Breast epithelium (tissue), 4 donors: ENCODE measurements around the gene NEUROD1. TPM values are rescaled to one million over a fixed set of nuclear protein-coding genes. Genes with fewer than 3 reads are reported as not detected.

Experiments
- DNase-seq, 2 donors: peaks; one replicate each; pipeline ENCODE4 v3.0.0-alpha.2; 2019; ENCODE audit warnings: low spot score in 2 of 2
- H3K27ac ChIP-seq, 2 donors: fragments of 200-600 bp; sonication (generic) in 1 of 2; one replicate each; pipeline ENCODE4 v1.5.1; 2016 to 2019; ENCODE audit warnings: mild to moderate bottlenecking in 1 of 2
- H3K27me3 ChIP-seq, 2 donors: fragments of 200-600 bp; sonication (generic) in 1 of 2; one replicate each; pipeline versions ENCODE4 v1.5.1 to v1.6.0; 2017 to 2019; ENCODE audit warnings: control low read depth in 1 of 2, mild to moderate bottlenecking in 1 of 2
- H3K36me3 ChIP-seq: fragments of 200-600 bp; one replicate; pipeline ENCODE4 v1.5.1; 2019
- H3K4me1 ChIP-seq, 2 donors: fragments of 200-600 bp; sonication (generic); one replicate each; pipeline ENCODE4 v1.5.1; 2016 to 2019; ENCODE audit warnings: control low read depth in 1 of 2
- H3K4me3 ChIP-seq, 3 donors: fragments of 200-600 bp; sonication (generic); 1 replicate in 2 of 3; 2 replicates in 1 of 3; pipeline ENCODE4 v1.5.1; 2016 to 2019; ENCODE audit warnings: mild to moderate bottlenecking in 3 of 3, moderate library complexity in 2 of 3
- H3K9me3 ChIP-seq, 2 donors: fragments of 200-600 bp; sonication (generic) in 1 of 2; one replicate each; pipeline ENCODE4 v1.5.1; 2016 to 2019; ENCODE audit warnings: control low read depth in 1 of 2
- POLR2A ChIP-seq: fragments of 450-650 bp; IDR thresholded peaks from one replicate; pipeline ENCODE4 v1.6.1; 2016; ENCODE audit warnings: antibody characterized with exemption, mild to moderate bottlenecking, moderate library complexity
- POLR2AphosphoS5 ChIP-seq, 3 donors: sonication (generic); formaldehyde crosslinking; IDR thresholded peaks; one replicate each; pipeline ENCODE4 v1.6.1; 2017; ENCODE audit warnings: antibody characterized with exemption in 3 of 3
- intact Hi-C: fragments of 100-400 bp; cut with DNase I; formaldehyde crosslinking; loops from one replicate; pipeline ENCODE4 v1.15.1; 2023; ENCODE audit warnings: low total_unique reads
- total RNA-seq, 3 donors: library from RNA; depleted of rRNA; stranded (reverse); fragments of >200 nt; gene quantifications; one replicate each; pipeline ENCODE4 v1.1.0, GENCODE V29; 2016
- TF ChIP-seq, protein P1 (sequence below), 3 donors: fragments of 450-650 bp; IDR thresholded peaks; one replicate each; pipeline ENCODE4 v1.5.1; 2016 to 2017; ENCODE audit warnings: antibody characterized with exemption in 3 of 3, mild to moderate bottlenecking in 3 of 3, moderate library complexity in 3 of 3

Gene NEUROD1
- total RNA-seq, 3 donors from 2014 or later: not detected

- H3K36me3 ChIP-seq: no peaks in the 10 kb centered on the region
- H3K9me3 ChIP-seq: no peaks in the 10 kb centered on the region
- H3K4me3 ChIP-seq: no peak overlapping the region
- H3K4me1 ChIP-seq: no peaks in the 10 kb centered on the region
- intact Hi-C loops: no loop called here
- no peak overlapping the region for H3K27ac ChIP-seq
- TF ChIP-seq, protein P1, sequence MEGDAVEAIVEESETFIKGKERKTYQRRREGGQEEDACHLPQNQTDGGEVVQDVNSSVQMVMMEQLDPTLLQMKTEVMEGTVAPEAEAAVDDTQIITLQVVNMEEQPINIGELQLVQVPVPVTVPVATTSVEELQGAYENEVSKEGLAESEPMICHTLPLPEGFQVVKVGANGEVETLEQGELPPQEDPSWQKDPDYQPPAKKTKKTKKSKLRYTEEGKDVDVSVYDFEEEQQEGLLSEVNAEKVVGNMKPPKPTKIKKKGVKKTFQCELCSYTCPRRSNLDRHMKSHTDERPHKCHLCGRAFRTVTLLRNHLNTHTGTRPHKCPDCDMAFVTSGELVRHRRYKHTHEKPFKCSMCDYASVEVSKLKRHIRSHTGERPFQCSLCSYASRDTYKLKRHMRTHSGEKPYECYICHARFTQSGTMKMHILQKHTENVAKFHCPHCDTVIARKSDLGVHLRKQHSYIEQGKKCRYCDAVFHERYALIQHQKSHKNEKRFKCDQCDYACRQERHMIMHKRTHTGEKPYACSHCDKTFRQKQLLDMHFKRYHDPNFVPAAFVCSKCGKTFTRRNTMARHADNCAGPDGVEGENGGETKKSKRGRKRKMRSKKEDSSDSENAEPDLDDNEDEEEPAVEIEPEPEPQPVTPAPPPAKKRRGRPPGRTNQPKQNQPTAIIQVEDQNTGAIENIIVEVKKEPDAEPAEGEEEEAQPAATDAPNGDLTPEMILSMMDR (IDR thresholded peaks at IDR 0.05): no peak
- TF ChIP-seq POLR2A (no peak), POLR2AphosphoS5 (IDR thresholded peaks at IDR 0.05) (no peak)
- DNase-seq: no peak
- peaks cover 10 to 73% of the 10 kb centered on the region in 2 donors for H3K27me3 ChIP-seq
Measured at GRCh38 chr2:181678861-181679543, 1.3 kb downstream of the NEUROD1 start.

- TF ChIP-seq, protein P1 (IDR thresholded peaks at IDR 0.05): no peak
- TF ChIP-seq POLR2AphosphoS5 (IDR thresholded peaks at IDR 0.05): no peak
- TF ChIP-seq POLR2A: no peak
- Histone ChIP-seq H3K27ac (no peak overlapping the region), H3K9me3 (no peaks in the 10 kb centered on the region), H3K4me1 (no peaks in the 10 kb centered on the region), H3K4me3 (no peak overlapping the region), H3K36me3 (no peaks in the 10 kb centered on the region), H3K27me3 (peaks cover 3 to 64% of the 10 kb centered on the region in 2 donors)
- intact Hi-C loops: no loop called here
- DNase-seq: peak in 1 of 2 donors; percentile 64
Measured at GRCh38 chr2:181677912-181678586, 2.3 kb downstream of the NEUROD1 start.

DNA sequence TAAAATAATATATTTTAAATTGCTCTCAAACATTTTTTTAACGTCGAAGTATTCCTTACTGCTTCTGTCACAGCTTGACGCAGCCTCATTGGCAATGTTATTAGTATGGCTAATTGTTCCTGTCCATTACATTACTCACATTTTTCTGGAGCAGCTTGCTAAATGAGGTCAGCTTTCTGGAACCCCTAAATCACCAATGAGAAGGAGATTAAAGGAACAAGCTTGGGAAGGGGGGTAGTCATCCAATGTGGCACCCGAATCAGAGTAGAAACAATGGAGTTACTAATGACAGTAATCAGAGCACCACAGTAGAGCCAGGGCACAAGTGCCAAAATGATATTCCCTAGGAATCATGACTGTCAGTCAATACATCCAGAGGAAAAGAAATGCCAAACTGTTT, 5.1 kb downstream of the NEUROD1 start:
- Histone ChIP-seq H3K36me3 (no peaks in the 10 kb centered on the region), H3K27ac (no peak overlapping the region), H3K4me1 (no peaks in the 10 kb centered on the region), H3K9me3 (no peaks in the 10 kb centered on the region), H3K27me3 (peaks cover 0 to 36% of the 10 kb centered on the region in 2 donors), H3K4me3 (no peak overlapping the region)
- intact Hi-C loops: no loop called here
- TF ChIP-seq POLR2A (no peak), POLR2AphosphoS5 (IDR thresholded peaks at IDR 0.05) (no peak)
- TF ChIP-seq, protein P1 (IDR thresholded peaks at IDR 0.05): no peak
- DNase-seq: no peak

GRCh38 chr2:181674461-181674860, 5.9 kb downstream of the NEUROD1 start:
- no peaks in the 10 kb centered on the region for H3K36me3 ChIP-seq
- TF ChIP-seq, protein P1 (IDR thresholded peaks at IDR 0.05): no peak
- TF ChIP-seq POLR2A: no peak
- no peak for TF ChIP-seq POLR2AphosphoS5 (IDR thresholded peaks at IDR 0.05)
- no peak for DNase-seq
- peaks cover 0 to 30% of the 10 kb centered on the region in 2 donors for H3K27me3 ChIP-seq
- H3K4me1 ChIP-seq: no peaks in the 10 kb centered on the region
- H3K27ac ChIP-seq: no peak overlapping the region
- H3K9me3 ChIP-seq: no peaks in the 10 kb centered on the region
- intact Hi-C loops: no loop called here
- no peak overlapping the region for H3K4me3 ChIP-seq

DNA sequence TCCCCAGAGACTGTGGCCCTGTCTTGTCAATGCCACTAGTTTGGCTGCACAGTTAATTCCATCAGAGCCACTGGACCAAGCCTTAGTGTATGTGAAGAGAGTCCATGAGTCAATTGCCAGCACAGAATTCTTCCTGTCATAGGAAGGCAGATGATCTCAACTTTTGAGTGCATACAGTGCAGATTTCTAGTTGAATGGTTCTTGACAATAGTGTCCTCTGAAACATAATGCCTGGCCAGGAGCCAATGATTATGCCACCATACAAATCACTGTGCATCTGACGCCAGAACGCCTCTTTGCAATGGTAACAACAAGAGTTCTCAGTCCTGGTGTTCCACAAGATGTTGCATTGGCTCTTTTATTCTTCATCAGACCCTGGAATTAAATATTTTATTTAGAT, 7.1 kb downstream of the NEUROD1 start:
- Histone ChIP-seq H3K27ac (no peak overlapping the region), H3K36me3 (no peaks in the 10 kb centered on the region), H3K9me3 (no peaks in the 10 kb centered on the region), H3K27me3 (peaks cover 0 to 17% of the 10 kb centered on the region in 2 donors), H3K4me1 (no peaks in the 10 kb centered on the region), H3K4me3 (no peak overlapping the region)
- TF ChIP-seq POLR2A: no peak
- TF ChIP-seq, protein P1 (IDR thresholded peaks at IDR 0.05): no peak
- no peak for TF ChIP-seq POLR2AphosphoS5 (IDR thresholded peaks at IDR 0.05)
- DNase-seq: no peak
- intact Hi-C loops: no loop called here
